Mesothelial cell of epicardium (in vitro differentiated cells): ENCODE measurements around the gene ELAVL2. TPM values are rescaled to one million over a fixed set of nuclear protein-coding genes. Genes with fewer than 3 reads are reported as not detected.

Experiments used
- DNase-seq, 2 experiments: peaks; one replicate each; pipeline ENCODE4 v3.0.0; 2021; ENCODE audit warnings: low spot score in 2 of 2; ENCODE audit not compliant: unreplicated experiment in 2 of 2
- H3K27ac Mint-ChIP-seq: 2 replicates; pipeline ENCODE4 v1.8.0; 2021; ENCODE audit warnings: mixed read lengths
- H3K27me3 Mint-ChIP-seq: 2 replicates; pipeline ENCODE4 v1.8.0; 2021; ENCODE audit warnings: low read depth, mixed read lengths
- H3K36me3 Mint-ChIP-seq: 2 replicates; pipeline ENCODE4 v1.8.0; 2021; ENCODE audit warnings: mixed read lengths
- H3K4me1 Mint-ChIP-seq: 2 replicates; pipeline ENCODE4 v1.8.0; 2021; ENCODE audit warnings: mixed read lengths
- H3K4me3 Mint-ChIP-seq: 2 replicates; pipeline ENCODE4 v1.8.0; 2021; ENCODE audit warnings: mild to moderate bottlenecking, moderate library complexity, mixed read lengths
- H3K9me3 Mint-ChIP-seq: 2 replicates; pipeline ENCODE4 v1.8.0; 2021; ENCODE audit warnings: mixed read lengths
- CTCF ChIP-seq: fragments of 200-600 bp; sonication (generic); IDR thresholded peaks from one replicate; pipeline ENCODE4 v1.5.0; 2021; ENCODE audit warnings: antibody characterized with exemption; ENCODE audit not compliant: unreplicated experiment
- total RNA-seq: library from RNA; stranded (reverse); gene quantifications from 3 replicates; pipeline ENCODE4 v1.2.1, GENCODE V29; 2021

The ELAVL2 gene
- total RNA-seq, 1 donor from 2014 or later: 1.4 TPM

DNA sequence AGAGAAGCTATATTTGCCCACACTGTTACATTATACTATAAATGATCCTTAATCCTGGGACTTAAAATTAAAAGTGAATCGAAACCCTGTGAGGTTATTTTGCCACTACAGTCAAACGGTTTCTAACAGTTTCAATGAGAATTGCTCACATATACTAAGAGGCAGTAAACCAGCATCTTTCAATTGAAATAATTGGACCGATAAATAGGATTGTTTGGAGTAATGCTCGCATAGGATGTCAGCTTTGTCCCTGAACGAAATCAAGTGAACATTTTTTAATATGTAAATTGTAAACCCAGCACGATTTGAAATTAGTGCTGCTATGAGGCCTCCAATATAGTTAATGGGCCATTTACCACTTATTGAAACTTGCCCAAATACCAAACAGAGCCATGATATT is 60.5 kb downstream of the ELAVL2 start:
- Mint-ChIP-seq H3K36me3 (no peaks in the 10 kb centered on the region), H3K4me3 (no peak overlapping the region), H3K4me1 (no peaks in the 10 kb centered on the region), H3K27ac (no peak overlapping the region), H3K9me3 (peaks cover 10% of the 10 kb centered on the region), H3K27me3 (peaks cover 6% of the 10 kb centered on the region)
- no peak for DNase-seq
- TF ChIP-seq CTCF: no peak

- no peaks in the 10 kb centered on the region for H3K9me3 Mint-ChIP-seq
- no peaks in the 10 kb centered on the region for H3K4me1 Mint-ChIP-seq
- H3K4me3 Mint-ChIP-seq: no peak overlapping the region
These were observed 61.8 kb downstream of the ELAVL2 start for GRCh38 chr9:23764219-23764618.

DNA sequence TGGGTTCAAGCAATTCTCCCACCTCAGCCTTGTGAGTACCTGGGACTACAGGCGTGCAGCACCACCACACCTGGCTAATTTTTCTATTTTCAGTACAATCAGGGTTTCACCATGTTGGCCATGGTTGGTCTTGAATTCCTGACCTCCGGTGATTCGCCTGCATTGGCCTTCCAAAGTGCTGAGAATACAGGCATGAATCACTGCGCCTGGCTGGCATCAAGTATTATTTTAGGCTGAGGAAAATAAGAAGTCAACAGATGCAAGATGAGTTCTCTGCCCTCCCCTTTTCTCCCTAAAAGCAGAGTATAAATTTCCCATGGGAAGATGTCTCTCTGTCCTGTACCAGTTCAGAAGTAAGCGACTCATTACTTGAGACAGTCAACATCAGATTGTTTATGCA is 71.5 kb downstream of the ELAVL2 start:
- no peak for TF ChIP-seq CTCF
- no peaks in the 10 kb centered on the region for H3K36me3 Mint-ChIP-seq
- DNase-seq: no peak
- H3K4me1 Mint-ChIP-seq: no peaks in the 10 kb centered on the region
- no peak overlapping the region for H3K27ac Mint-ChIP-seq
- no peaks in the 10 kb centered on the region for H3K9me3 Mint-ChIP-seq
- no peaks in the 10 kb centered on the region for H3K27me3 Mint-ChIP-seq
- H3K4me3 Mint-ChIP-seq: no peak overlapping the region

More at GRCh38 chr9:23764219-23764618, 61.8 kb downstream of the ELAVL2 start:
- peaks cover 6% of the 10 kb centered on the region for H3K27me3 Mint-ChIP-seq
- no peak overlapping the region for H3K27ac Mint-ChIP-seq
- no peak for TF ChIP-seq CTCF
- no peak for DNase-seq
- no peaks in the 10 kb centered on the region for H3K36me3 Mint-ChIP-seq

DNA sequence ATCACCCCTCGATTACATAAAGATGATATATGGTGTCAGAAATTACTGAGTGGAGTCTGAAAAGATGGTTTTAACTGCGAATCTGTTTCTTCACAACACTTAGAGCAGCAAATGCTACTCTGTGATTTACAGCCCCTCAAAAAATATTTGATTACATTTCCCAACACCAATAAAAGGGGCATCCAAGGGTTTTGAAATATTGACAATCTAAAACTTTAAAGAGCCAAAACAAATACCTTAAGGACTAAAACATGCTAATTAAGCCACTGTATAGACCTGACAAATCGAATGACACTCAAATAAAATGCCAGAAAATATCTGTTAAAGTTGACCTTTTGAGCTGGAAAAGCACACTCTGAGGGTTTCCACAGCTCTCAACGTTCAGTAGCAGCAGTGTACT is 73.2 kb downstream of the ELAVL2 start:
- no peak overlapping the region for H3K4me3 Mint-ChIP-seq
- H3K36me3 Mint-ChIP-seq: no peaks in the 10 kb centered on the region

DNA sequence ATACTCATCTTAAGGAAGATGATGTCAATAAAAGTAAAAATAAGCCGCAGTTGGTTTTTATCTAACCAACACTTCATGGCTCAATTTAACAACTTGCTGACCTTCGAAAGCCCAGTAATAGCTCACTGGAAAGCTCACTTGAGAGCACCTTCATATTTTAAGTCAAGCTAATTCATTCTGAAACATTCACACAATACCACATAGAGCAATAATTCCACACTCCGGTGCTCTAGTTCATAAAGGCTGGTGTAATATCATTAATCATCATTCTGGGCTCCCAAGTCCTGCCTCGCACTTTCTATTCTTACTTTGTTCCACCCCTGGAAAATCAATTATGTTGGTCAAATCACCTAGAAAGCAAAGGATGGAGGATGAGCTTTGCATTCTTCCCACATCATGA is 74.4 kb downstream of the ELAVL2 start:
- Mint-ChIP-seq H3K9me3 (no peaks in the 10 kb centered on the region), H3K27ac (no peak overlapping the region), H3K36me3 (no peaks in the 10 kb centered on the region), H3K4me1 (no peaks in the 10 kb centered on the region), H3K4me3 (no peak overlapping the region), H3K27me3 (no peaks in the 10 kb centered on the region)
- no peak for TF ChIP-seq CTCF
- DNase-seq: no peak

More for the DNA sequence above, 73.2 kb downstream of the ELAVL2 start:
- Mint-ChIP-seq H3K27ac (no peak overlapping the region), H3K27me3 (no peaks in the 10 kb centered on the region), H3K9me3 (no peaks in the 10 kb centered on the region), H3K4me1 (no peaks in the 10 kb centered on the region)
- TF ChIP-seq CTCF: no peak
- no peak for DNase-seq

DNA sequence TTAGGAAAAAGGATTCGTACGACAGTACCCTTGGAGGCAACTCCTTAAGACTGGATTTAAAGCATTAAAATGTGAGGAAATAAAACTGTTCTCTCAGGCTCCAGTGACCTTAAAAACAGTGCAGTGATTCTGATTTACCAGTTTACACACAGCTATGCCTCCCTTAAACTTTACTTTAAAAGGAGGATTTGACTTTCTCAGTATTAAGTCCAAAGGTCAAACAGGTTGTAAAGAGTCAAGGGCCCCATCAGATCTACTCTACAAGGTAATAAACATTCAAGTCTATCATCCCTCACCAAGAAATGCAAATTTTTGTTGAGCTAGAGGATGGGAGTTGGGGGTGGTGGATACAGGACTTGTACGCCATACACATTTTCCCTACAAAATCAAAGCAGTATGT is 75.2 kb downstream of the ELAVL2 start:
- TF ChIP-seq CTCF: no peak
- Mint-ChIP-seq H3K27ac (no peak overlapping the region), H3K27me3 (no peaks in the 10 kb centered on the region), H3K9me3 (no peaks in the 10 kb centered on the region), H3K4me1 (no peaks in the 10 kb centered on the region), H3K36me3 (no peaks in the 10 kb centered on the region), H3K4me3 (no peak overlapping the region)
- DNase-seq: no peak
